Neural progenitor cell (in vitro differentiated cells): ENCODE results near the gene PUSL1.

Experiments used
- CTCF ChIP-seq: fragments of 200-600 bp; sonication (generic); IDR thresholded peaks from 2 replicates; pipeline ENCODE4 v1.5.1; 2017; ENCODE audit warnings: antibody characterized with exemption, mild to moderate bottlenecking
- EZH2phosphoT487 ChIP-seq: fragments of 200-600 bp; sonication (generic); IDR thresholded peaks from 2 replicates; pipeline ENCODE4 v1.6.1; 2017; ENCODE audit warnings: antibody characterized with exemption

GRCh38 chr1:1272341-1273208 lies 35.8 kb upstream of the PUSL1 start:
- TF ChIP-seq CTCF: no peak
- no peak for TF ChIP-seq EZH2phosphoT487
